Measurements from ENCODE around the gene CTRB1.

DNA sequence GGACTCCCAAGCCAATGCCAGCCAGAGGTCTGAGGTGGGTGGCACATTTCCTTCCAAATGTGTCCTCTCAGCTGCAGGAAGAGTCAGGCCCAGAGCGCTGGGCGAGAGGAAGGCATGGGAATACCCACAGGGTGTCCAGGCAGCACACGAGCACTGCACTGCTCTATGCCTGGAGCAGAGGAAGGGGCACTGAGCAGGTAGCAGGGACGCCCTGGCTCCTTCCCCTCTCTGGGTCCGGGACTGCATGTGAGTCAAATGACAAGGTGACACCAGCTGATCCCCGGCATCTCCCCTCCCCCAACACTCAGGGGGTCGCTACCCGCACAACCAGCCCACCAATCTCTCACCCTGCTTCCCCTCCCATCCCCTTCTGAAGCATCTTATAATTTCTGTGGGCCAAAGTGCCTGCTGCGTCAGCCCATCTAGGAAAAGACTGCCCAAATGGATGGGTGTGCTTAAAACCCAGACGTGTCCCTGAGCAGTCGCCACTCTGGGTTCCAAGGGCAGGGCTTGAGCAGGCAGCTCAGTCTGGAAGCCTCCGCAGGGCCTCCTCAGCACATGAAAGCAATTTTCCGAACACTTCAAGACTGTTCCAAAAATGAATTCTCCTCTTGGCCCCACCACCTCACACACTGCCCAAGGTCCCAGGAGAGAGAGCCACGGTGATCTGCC, 44.6 kb downstream of the CTRB1 start:
- TF ChIP-seq ZNF274 (IDR thresholded peaks at IDR 0.05; ENCODE audit: low read depth, low read length) = no peak
- no peak for TF ChIP-seq YY1 (IDR thresholded peaks at IDR 0.05; ENCODE audit: insufficient read depth, insufficient read length)
- no peak for TF ChIP-seq SUZ12 (IDR thresholded peaks at IDR 0.05; ENCODE audit: extremely low read depth, insufficient read depth, insufficient read length)

All from NT2/D1 (cell line).